ENCODE results near the gene LUZP1.
A peak's percentile ranks its signal among the peaks of the same experiment; 100 is the strongest.

Gene LUZP1

DNA sequence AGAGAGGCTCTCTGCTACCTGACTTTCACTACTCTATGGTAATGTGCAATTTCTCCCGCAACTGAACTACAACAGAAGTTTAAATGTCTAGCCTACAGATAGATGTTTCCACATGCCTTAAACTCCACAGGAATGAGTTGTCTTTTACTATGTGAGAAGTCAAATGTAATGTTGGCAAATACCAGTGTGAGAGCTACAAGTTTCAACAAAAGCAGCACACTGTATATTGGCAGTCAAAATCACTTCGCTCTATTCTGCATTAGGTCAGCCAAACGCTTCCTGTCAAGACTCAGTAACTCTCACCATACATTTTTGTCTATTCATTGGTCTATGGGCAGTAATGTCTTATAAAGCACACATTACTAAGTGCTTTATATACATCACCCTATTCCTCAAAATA is 41.9 kb downstream of the LUZP1 start:
- no peaks in the 10 kb centered on the region for H3K27me3 Mint-ChIP-seq
- no peaks in the 10 kb centered on the region for H3K9me3 Mint-ChIP-seq
- ATAC-seq (replicated peaks): no peak
- peaks cover 11 to 25% of the 10 kb centered on the region in 2 donors for H3K4me1 Mint-ChIP-seq (ENCODE audit: low read depth in 2 of 2)
- no peak overlapping the region for H3K4me3 Mint-ChIP-seq
- DNase-seq: no peak
- H3K27ac Mint-ChIP-seq: peak overlapping the region; percentile 21 to 74
- peaks cover 8% of the 10 kb centered on the region for H3K36me3 Mint-ChIP-seq (ENCODE audit: insufficient read depth)

DNA sequence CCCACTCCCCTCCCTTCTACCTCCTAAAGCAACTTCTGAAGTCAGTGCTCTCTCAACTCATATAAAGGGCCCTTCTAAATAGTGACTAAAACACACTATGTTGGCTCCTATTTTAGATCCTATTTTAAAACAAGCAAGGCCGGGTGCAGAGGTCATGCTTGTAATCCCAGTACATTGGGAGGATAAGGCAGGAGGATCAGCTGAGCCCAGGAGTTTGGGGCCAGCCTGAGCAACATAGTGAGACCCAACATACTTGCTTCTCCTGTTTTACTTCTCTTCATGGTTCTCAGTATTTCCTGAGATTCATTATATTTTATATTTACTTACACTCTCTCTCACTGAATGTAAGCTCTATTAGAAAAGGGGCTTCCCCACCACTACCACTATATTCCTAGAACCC is 42.5 kb downstream of the LUZP1 start:
- H3K4me1 Mint-ChIP-seq (ENCODE audit: low read depth in 2 of 2): peaks cover 9 to 23% of the 10 kb centered on the region in 2 donors
- no peak overlapping the region for H3K4me3 Mint-ChIP-seq
- DNase-seq: no peak
- peaks cover 8% of the 10 kb centered on the region for H3K36me3 Mint-ChIP-seq (ENCODE audit: insufficient read depth)
- ATAC-seq (replicated peaks): no peak
- H3K27me3 Mint-ChIP-seq: no peaks in the 10 kb centered on the region
- H3K27ac Mint-ChIP-seq: peak overlapping the region; percentile 21 to 74
- no peaks in the 10 kb centered on the region for H3K9me3 Mint-ChIP-seq

GRCh38 chr1:23125489-23125888 is 43.2 kb downstream of the LUZP1 start:
- Mint-ChIP-seq H3K36me3 (ENCODE audit: insufficient read depth) (peaks cover 8% of the 10 kb centered on the region), H3K27me3 (no peaks in the 10 kb centered on the region), H3K27ac (no peak overlapping the region), H3K4me1 (ENCODE audit: low read depth in 2 of 2) (peaks cover 10 to 21% of the 10 kb centered on the region in 2 donors), H3K9me3 (no peaks in the 10 kb centered on the region), H3K4me3 (no peak overlapping the region)
- ATAC-seq (replicated peaks) (no peak), DNase-seq (no peak)

DNA sequence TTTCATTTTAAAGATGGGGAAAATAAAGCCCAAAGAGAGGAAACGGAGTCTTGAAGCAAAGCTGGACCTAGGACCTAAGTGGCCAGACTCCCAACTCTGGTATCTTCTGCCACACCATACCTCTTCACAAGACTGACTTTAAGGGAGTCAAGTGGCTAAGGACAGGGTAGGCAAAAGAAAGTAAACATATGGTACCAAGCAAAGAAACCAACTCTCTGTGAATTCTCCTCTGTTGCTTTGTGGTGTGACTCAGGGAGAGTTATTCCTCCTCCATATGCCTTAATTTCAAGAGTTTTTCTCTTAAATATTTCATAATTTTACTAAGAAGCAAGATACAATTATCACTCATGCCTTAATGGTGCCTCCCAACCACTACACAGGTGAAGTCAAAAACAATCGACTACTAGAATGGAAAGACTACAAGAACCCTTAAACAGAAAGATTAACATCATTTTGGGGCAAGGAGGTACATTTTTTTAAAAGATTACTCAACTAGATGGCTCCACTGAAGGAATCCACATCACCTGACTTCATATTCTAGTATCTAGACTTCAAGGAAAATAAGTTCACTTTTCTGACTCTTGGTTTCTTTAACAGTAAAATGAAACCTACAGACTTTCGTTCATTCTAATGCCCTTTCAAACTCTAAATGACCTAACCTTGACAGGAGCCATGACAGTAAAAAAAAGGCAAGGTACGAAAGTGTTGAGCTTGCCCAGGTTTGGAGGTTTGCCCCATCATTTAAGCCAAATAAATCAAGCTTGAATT is 44.2 kb downstream of the LUZP1 start:
- no peak overlapping the region for H3K4me3 Mint-ChIP-seq
- DNase-seq: no peak
- ATAC-seq (replicated peaks): no peak
- H3K4me1 Mint-ChIP-seq (ENCODE audit: low read depth in 2 of 2): peaks cover 16 to 27% of the 10 kb centered on the region in 2 donors
- no peaks in the 10 kb centered on the region for H3K27me3 Mint-ChIP-seq
- no peaks in the 10 kb centered on the region for H3K9me3 Mint-ChIP-seq
- peaks cover 14% of the 10 kb centered on the region for H3K36me3 Mint-ChIP-seq (ENCODE audit: insufficient read depth)
- H3K27ac Mint-ChIP-seq: peak overlapping the region in 1 of 2 donors; percentile 31

DNA sequence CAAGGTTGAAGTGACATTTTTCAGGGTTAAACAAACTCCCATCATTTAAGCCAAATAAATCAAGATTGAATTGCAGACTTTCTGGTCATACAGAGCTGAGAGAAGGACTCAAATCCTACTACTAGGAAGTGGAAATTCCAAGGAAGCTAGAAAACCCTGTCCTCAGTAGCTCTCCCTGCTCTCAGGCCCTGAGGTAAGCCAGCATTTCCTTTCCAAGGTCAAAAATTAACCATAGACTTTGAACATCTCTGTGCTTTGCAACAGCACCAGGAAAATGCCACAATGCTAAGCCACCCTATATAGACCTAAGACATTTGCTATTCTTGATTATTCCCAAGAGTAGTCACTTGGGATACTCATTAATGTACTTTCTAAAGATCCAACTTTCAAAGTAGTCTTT is 45.1 kb downstream of the LUZP1 start:
- Mint-ChIP-seq H3K4me3 (no peak overlapping the region), H3K27ac (no peak overlapping the region), H3K27me3 (no peaks in the 10 kb centered on the region)

DNA sequence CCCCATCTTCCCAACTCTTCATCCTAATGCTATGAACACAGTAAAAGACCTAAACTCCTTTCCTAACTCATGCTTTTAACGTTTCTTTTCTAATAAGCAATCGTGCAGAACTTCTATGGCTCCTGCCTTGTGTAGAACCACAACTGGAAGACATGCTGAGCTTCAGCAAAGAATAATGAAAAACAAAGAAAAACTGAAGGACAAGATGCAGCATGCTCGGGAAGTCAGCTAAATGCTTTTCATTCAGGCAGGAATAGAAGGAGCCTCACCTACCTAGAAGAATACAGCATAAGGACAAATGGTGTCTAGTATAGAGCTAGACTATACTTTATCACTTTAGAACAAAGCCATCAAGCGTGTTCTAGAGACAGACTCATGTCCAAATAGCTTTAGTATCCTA is 45.9 kb downstream of the LUZP1 start:
- Mint-ChIP-seq H3K27me3 (no peaks in the 10 kb centered on the region), H3K36me3 (ENCODE audit: insufficient read depth) (peaks cover 25% of the 10 kb centered on the region), H3K9me3 (no peaks in the 10 kb centered on the region), H3K4me3 (no peak overlapping the region), H3K4me1 (ENCODE audit: low read depth in 2 of 2) (peaks cover 24 to 37% of the 10 kb centered on the region in 2 donors), H3K27ac (no peak overlapping the region)
- ATAC-seq (replicated peaks) (no peak), DNase-seq (no peak)

More for the DNA sequence above, 45.1 kb downstream of the LUZP1 start:
- H3K4me1 Mint-ChIP-seq (ENCODE audit: low read depth in 2 of 2): peaks cover 24 to 36% of the 10 kb centered on the region in 2 donors
- no peak for ATAC-seq (replicated peaks)
- peaks cover 22% of the 10 kb centered on the region for H3K36me3 Mint-ChIP-seq (ENCODE audit: insufficient read depth)
- DNase-seq: no peak
- H3K9me3 Mint-ChIP-seq: no peaks in the 10 kb centered on the region

DNA sequence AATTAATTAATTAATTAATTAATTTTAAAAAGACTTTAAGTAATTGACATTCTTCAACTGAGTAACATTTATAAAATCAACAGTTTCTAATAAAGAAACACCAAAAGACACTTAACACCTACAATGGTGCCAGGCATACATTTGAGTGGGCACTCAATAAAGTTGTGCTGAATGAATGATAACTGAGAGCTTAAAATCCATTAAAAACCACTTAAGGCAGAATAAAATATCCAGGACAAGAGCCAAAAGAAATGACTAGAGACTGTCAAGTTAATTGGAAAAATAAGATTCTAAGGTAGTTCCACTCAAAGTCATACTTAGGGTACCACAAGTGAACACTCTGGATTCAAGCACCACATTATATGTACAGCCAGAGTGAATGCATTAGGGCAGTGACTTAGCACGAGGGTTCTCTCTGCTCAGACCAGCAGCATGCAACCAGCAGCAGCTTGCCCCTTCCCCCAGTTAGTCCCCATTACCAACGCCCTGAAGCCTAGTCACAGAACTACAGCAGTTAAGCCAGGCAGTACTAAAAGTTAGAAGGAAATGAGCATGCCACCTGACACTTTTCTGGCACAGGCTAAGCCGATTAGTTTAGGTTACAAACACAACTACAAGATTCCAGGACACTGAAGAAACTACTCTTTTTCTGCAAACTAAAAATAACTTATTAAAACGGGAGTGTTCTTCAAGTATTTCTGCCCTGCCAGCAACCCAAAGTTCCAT is 46.5 kb downstream of the LUZP1 start:
- ATAC-seq (replicated peaks): no peak
- H3K36me3 Mint-ChIP-seq (ENCODE audit: insufficient read depth): peaks cover 25% of the 10 kb centered on the region
- H3K27ac Mint-ChIP-seq: no peak overlapping the region
- H3K27me3 Mint-ChIP-seq: no peaks in the 10 kb centered on the region
- no peak for DNase-seq
- H3K9me3 Mint-ChIP-seq: no peaks in the 10 kb centered on the region
- peaks cover 26 to 43% of the 10 kb centered on the region in 2 donors for H3K4me1 Mint-ChIP-seq (ENCODE audit: low read depth in 2 of 2)
- no peak overlapping the region for H3K4me3 Mint-ChIP-seq

DNA sequence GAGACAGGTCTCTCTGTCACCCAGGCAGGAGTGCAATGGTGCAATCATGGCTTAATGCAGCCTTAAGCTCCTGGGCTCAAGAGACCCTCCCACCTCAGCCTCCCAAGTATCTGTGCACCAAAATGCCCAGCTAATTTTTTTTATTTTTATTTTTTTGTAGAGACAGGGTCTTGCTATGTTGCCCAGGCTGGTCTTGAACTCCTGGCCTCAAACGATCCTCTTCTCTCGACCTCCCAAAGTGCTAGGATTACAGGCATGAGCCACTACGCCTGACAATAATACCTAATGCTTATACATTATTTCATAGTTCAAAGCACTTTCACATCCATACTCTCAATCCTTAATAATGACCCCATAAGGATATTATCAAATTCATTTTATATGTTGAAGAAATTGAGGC is 48.3 kb downstream of the LUZP1 start:
- ATAC-seq (replicated peaks) (no peak), DNase-seq (no peak)
- H3K4me3 Mint-ChIP-seq: peak overlapping the region; percentile 37 to 47
- H3K27ac Mint-ChIP-seq: peak overlapping the region; percentile 97 to 98
- H3K36me3 Mint-ChIP-seq (ENCODE audit: insufficient read depth): peaks cover 28% of the 10 kb centered on the region
- no peaks in the 10 kb centered on the region for H3K27me3 Mint-ChIP-seq
- peaks cover 37 to 53% of the 10 kb centered on the region in 2 donors for H3K4me1 Mint-ChIP-seq (ENCODE audit: low read depth in 2 of 2)
- H3K9me3 Mint-ChIP-seq: no peaks in the 10 kb centered on the region

GRCh38 chr1:23118957-23119792 is 49.5 kb downstream of the LUZP1 start:
- Mint-ChIP-seq H3K4me3 (peak overlapping the region; percentile 78 to 86), H3K4me1 (ENCODE audit: low read depth in 2 of 2) (peaks cover 31 to 41% of the 10 kb centered on the region in 2 donors), H3K36me3 (ENCODE audit: insufficient read depth) (peaks cover 31% of the 10 kb centered on the region), H3K27me3 (no peaks in the 10 kb centered on the region), H3K27ac (peak overlapping the region; percentile 97 to 98), H3K9me3 (no peaks in the 10 kb centered on the region)
- DNase-seq: peak; percentile 52 to 64 (median 56)
- peak; percentile 88 for ATAC-seq (replicated peaks)

DNA sequence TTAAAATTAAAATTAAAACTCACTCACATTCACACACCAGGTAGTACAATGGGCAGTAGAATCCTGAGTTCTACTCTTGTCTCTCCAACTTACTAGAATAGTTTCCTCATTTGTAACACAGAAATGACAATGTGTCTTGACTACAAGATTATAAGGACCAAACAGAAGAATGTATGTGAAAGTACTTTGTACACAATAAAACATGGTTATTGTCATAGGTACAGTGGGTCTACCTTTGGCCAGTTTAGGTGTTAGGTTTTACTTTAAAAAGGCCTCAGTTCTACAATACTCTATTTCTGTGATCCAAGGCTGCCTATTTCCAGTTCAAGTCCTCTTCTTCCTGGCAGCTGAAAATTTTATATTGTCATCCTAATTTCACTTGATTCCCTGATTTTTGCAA is 50.2 kb downstream of the LUZP1 start:
- peaks cover 37% of the 10 kb centered on the region for H3K36me3 Mint-ChIP-seq (ENCODE audit: insufficient read depth)
- H3K4me3 Mint-ChIP-seq: peak overlapping the region; percentile 78 to 86
- peak overlapping the region; percentile 97 to 98 for H3K27ac Mint-ChIP-seq
- H3K9me3 Mint-ChIP-seq: no peaks in the 10 kb centered on the region
- ATAC-seq (replicated peaks) (no peak), DNase-seq (no peak)
- no peaks in the 10 kb centered on the region for H3K27me3 Mint-ChIP-seq
- peaks cover 32 to 34% of the 10 kb centered on the region in 2 donors for H3K4me1 Mint-ChIP-seq (ENCODE audit: low read depth in 2 of 2)

- ATAC-seq (replicated peaks) (no peak), DNase-seq (no peak)
- no peaks in the 10 kb centered on the region for H3K9me3 Mint-ChIP-seq
- H3K27ac Mint-ChIP-seq: peak overlapping the region; percentile 71 to 75
- H3K36me3 Mint-ChIP-seq (ENCODE audit: insufficient read depth): peaks cover 38% of the 10 kb centered on the region
- H3K4me3 Mint-ChIP-seq: peak overlapping the region; percentile 34 to 49
- no peaks in the 10 kb centered on the region for H3K27me3 Mint-ChIP-seq
- H3K4me1 Mint-ChIP-seq (ENCODE audit: low read depth in 2 of 2): peaks cover 39 to 40% of the 10 kb centered on the region in 2 donors
Measured at GRCh38 chr1:23116921-23117699, 51.5 kb downstream of the LUZP1 start.

DNA sequence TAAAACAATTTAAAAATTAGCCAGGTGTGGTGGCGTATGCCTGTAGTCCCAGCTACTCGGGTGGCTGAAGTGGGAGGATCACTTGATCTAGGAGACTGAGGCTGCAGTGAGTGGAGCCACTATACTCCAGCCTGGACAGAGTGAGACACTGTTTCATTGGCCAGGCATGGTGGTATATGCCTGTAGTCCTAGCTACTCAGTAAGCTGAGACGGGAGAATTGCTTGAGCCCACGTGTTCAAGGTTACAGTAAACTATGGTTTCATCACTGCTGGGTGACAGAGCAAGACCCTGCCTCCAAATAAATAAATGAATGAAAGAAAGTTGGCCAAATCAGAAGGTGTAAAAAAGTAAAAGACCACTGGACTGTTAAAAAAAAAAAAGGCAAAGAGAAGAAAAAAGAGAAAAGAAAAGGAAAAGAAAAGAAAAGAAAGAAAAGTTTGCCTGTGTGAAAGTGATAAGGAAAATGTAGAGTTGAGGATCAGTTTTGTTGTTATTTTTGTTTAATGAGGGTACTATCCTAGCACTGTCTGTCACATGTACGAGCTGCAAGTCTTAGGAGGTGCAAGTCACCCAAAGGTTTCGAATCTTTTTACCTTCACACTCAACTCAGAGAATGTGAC is 52.3 kb downstream of the LUZP1 start:
- no peaks in the 10 kb centered on the region for H3K9me3 Mint-ChIP-seq
- H3K27ac Mint-ChIP-seq: peak overlapping the region in 1 of 2 donors; percentile 75

More for the DNA sequence above, 52.3 kb downstream of the LUZP1 start:
- ATAC-seq (replicated peaks) (no peak), DNase-seq (no peak)
- Mint-ChIP-seq H3K4me3 (peak overlapping the region; percentile 4 to 13), H3K36me3 (ENCODE audit: insufficient read depth) (peaks cover 42% of the 10 kb centered on the region), H3K27me3 (no peaks in the 10 kb centered on the region), H3K4me1 (ENCODE audit: low read depth in 2 of 2) (peaks cover 46 to 47% of the 10 kb centered on the region in 2 donors)
